ENCODE measurements around the gene ELMO2.

The ELMO2 gene

GRCh38 chr20:46350201-46350985 is 56.0 kb downstream of the ELMO2 start:
- DNase-seq = peak; percentile 70

- DNase-seq = no peak
These were observed 56.7 kb downstream of the ELMO2 start for GRCh38 chr20:46349742-46350056.

- DNase-seq = peak; percentile 71
These were observed 57.2 kb downstream of the ELMO2 start for GRCh38 chr20:46349035-46349741.

DNA sequence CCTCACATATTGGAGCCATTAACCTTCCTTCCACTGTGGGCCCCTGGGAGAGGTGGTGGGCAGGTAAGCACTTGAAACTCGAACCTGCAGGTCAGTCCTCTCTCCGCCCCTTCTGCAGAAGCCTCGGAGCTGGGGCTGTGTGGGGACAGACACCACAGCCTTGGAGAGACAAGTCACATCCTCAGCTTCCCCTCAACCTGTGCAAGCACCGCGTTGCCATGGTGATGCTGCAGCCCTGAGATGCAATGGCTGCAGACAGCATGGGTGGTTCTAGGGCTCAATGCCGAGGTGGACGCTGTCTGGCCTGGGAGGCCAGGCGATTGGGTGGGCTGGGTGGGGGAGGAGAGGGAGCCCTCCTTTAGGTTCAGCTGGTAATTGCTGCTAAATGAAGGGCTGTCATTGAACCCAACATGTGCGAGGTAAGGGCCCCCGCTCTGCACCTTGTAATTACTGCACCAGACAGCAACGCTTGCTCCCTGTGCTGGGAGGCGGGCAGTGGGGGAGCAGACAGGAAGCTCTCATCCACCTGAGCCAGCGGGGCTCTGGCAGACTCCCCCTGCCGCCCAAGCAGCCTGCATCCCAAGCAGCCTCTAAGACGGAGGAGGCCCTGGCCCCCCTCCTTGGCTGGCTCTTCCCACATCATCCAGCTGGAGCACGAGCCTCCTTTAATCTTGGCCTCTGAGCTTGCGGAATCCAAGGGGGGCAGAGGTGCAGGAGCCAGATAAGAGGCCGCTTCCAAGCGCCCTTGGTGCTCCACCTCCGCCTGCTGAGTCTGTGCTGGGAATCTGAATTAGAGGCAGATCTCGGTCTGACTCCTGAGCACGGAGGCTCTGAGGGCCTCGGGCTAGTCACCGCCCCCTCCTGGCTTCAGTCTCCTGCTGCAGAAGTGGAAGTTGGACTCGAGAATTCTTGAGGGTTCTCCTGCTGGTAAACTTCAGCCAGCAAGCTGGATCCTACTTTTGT is 58.3 kb downstream of the ELMO2 start:
- no peak for DNase-seq

DNA sequence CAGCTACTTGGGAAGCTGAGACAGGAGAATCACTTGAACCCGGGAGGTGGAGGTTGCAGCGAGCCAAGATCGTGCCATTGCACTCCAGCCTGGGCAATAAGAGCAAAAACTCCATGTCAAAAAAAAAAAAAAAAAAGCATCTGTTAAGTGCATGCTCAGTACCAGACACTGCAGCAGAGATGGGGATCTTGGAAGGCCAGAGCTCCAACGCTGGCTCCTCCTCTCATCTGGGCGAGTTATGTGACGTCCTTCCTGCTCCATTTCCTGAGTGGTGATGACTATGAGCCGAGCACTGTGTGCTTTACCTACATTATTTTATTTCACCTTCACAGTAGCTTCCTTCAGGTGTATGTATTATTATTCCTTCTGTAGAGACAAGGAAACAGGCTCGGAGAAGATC is 59.6 kb downstream of the ELMO2 start:
- no peak for DNase-seq

- DNase-seq = no peak
These were observed 61.8 kb downstream of the ELMO2 start for GRCh38 chr20:46344488-46345162.

GRCh38 chr20:46343975-46344357 is 62.4 kb downstream of the ELMO2 start:
- DNase-seq = no peak

DNA sequence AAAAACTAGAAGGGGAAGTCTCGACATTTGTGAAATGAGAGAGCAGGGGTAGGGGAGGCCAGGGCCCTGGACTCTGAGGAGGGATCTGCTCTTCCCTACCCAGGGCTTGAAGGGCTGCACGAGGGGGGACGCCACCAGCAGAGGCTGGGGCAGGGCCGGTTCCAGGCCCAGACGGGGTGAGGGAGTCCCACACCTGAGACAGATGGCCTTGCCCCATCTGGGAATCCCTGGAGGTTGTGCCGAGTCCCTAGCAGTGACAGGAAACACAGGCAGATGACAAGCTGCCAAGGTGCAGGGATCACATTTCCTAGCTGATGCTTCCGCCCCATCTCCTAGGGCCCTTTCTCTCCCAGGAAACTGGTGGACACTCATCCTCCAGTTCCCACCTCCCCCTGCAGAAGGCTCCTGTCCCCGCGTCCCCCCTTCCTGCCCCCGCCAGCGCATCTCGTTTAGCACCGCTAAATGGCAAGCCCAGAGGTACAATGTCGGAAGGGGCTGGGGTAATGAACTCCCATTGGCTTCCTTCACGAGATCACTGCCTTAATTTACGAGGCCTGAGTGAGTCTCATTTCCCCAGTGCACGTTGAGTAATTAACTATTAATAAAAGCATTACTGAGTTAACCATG is 63.0 kb downstream of the ELMO2 start:
- DNase-seq = peak; percentile 31

- no peak for DNase-seq
These were observed 63.7 kb downstream of the ELMO2 start for GRCh38 chr20:46342451-46343347.

DNA sequence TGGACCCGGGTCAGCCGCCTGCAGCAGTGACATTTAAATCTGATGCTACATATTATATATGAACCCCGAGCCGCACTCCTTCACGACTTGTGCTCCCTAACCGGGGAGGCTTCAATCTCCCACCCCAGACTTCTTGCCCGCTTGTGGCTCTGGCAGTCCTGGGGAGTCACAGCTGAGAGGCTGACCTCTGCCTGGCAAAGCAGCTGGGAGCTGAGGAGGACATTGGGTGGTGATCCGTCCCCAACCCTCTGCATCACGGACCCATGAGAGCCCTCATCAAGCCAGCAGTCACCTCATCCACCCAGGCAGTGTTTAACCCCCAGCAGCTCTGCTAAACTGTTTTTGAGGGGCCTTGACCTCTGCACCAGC is 64.4 kb downstream of the ELMO2 start:
- no peak for DNase-seq

DNA sequence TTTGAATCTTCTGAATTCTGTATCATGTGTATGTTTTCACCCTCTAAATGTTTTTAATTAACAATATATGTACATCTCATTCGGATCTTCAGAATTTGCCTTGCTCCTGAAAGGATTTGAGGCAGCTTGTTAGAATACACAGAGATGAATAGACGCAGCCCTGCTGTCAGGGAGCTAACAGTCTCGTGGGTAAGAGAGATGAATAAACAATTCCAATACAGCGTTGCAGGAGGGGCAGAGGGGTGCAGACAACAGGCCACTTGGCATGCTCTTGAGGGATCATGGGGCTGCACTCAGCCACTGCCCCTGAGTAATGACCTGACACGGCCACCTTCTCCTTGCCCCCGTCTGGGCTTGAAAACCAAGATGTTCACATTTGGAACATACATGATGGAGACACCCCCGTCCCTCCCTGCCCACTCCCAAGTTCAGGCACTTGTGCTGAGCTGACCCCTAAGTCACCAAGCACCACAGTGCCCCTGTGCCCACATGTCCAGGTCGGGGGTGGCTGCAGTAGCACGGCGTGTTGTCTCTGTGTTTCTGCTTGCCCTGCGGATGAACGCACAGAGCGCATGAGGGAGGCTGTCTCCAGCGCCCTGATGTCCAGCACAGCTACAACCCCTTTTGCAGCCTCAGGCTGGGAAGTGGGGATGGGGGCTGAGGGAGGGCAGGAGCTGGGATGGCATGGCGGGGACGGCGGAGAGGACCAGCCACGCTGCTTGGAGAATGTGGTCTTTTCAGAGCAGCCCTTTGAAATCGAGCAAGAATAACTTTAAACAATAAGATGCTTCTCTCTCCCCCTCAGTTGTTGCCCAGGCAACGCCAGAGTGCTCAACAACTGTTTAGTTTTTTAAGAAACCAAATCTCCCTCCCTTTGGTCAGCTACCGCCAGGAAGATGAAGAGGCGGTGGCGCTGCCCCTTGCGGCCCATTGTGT is 65.1 kb downstream of the ELMO2 start:
- no peak for DNase-seq

DNA sequence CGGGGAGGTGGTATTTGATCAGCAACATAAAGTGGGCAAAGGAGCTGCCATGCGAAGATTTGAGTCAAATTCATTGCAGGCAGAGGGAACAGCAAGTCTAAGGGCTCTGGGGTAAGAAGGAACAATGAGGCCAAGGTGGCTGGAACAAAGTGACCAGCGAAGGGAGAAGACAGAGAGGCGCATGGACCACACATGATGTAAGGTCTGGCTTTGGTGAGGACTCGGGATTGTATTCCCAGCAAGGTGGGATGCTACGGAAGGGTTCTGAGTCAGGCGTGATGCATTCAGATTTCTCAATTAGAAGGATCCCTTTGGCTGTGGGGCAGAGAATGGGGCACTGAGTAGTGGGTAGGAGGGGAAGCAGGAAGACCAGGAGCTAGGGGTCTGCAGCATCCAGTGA is 67.4 kb downstream of the ELMO2 start:
- DNase-seq = no peak

- no peak for DNase-seq
These were observed 69.7 kb downstream of the ELMO2 start for GRCh38 chr20:46336735-46337134.

- DNase-seq = no peak
These were observed 72.0 kb downstream of the ELMO2 start for GRCh38 chr20:46334303-46334904.

GRCh38 chr20:46333161-46333991 is 73.0 kb downstream of the ELMO2 start:
- DNase-seq = no peak

DNA sequence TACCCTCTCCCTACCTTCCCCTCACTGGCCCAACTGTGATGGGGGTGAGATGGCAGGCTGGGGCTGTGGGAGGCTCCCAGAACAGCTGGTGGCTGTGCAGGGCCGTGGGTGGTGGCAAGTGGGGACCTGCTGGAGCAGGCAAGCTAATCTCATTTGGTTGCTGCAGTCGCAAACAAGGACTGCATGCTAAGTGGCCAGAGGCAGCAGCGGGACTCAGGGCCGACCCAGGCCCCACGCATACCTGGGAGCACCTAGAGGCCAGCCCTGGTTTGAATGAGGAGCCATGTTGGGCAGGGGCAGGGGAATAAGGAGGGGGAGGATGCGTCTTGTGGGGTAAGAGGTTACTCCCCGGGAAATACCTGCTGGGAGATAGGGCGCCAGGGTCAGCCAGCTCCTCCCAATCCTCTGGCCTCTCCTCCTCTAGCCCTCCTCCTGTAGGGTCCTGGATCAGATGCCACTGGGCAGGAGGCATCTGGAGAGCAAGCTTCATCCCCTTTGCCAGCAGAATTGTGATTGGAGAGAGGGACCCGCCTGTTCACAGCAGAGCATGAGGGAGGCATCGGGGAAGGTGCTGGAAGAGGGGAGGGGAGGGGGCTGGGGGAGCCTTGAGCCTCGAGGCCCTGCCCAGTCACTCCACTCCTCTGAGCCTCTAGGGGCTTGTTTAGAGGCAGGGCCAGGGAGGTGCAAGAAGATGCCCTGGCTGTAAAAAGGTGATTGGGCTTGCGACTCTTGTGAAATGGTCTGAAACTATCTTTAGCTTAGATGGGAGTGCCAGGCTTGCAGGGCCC is 73.8 kb downstream of the ELMO2 start:
- no peak for DNase-seq

- no peak for DNase-seq
These were observed 74.6 kb downstream of the ELMO2 start for GRCh38 chr20:46331611-46332361.
